ENCODE results near the gene RAP1GAP2. TPM values are rescaled to one million over a fixed set of nuclear protein-coding genes. Genes with fewer than 3 reads are reported as not detected.
"Not testable (repeated sequence)": the region's sequence is repeated elsewhere in the genome, so short reads cannot be mapped to it uniquely, and the experiment has no call there.

RAP1GAP2 gene
- total RNA-seq, 1 donor from 2014 or later = 17.0 TPM

- no peaks in the 10 kb centered on the region for H3K36me3 ChIP-seq
- intact Hi-C loops (cut with DNase I) = no loop called here
- no peak overlapping the region for H3K27ac ChIP-seq
- H3K4me1 ChIP-seq = no peaks in the 10 kb centered on the region
- no peak overlapping the region for H3K4me3 ChIP-seq
- ATAC-seq (no peak), DNase-seq (peak; percentile 59)
- H3K27me3 ChIP-seq (ENCODE audit: low read depth) = peaks cover 26% of the 10 kb centered on the region
- H3K9me3 ChIP-seq = no peaks in the 10 kb centered on the region
- no peak for TF ChIP-seq CTCF (IDR thresholded peaks at IDR 0.05)
Measured at GRCh38 chr17:2782055-2782454, 14.2 kb upstream of the RAP1GAP2 start.

- Histone ChIP-seq H3K27me3 (ENCODE audit: low read depth) (peaks cover 15% of the 10 kb centered on the region), H3K4me3 (no peak overlapping the region), H3K36me3 (no peaks in the 10 kb centered on the region), H3K27ac (no peak overlapping the region), H3K9me3 (no peaks in the 10 kb centered on the region), H3K4me1 (no peaks in the 10 kb centered on the region)
- no peak for ATAC-seq
- DNase-seq = no peak
- no peak for TF ChIP-seq CTCF (IDR thresholded peaks at IDR 0.05)
- intact Hi-C loops (cut with DNase I) = no loop called here
Measured at GRCh38 chr17:2783310-2784030, 12.8 kb upstream of the RAP1GAP2 start.

- ATAC-seq (no peak), DNase-seq (no peak)
- Histone ChIP-seq H3K36me3 (no peaks in the 10 kb centered on the region), H3K9me3 (no peaks in the 10 kb centered on the region), H3K27me3 (ENCODE audit: low read depth) (peaks cover 8% of the 10 kb centered on the region), H3K27ac (no peak overlapping the region), H3K4me1 (no peaks in the 10 kb centered on the region), H3K4me3 (no peak overlapping the region)
- TF ChIP-seq CTCF (IDR thresholded peaks at IDR 0.05) = no peak
- intact Hi-C loops (cut with DNase I) = no loop called here
Measured at GRCh38 chr17:2784864-2785263, 11.4 kb upstream of the RAP1GAP2 start.

GRCh38 chr17:2785376-2785775 lies 10.9 kb upstream of the RAP1GAP2 start:
- H3K4me3 ChIP-seq; H3K9me3 ChIP-seq; H3K36me3 ChIP-seq; ATAC-seq; DNase-seq; H3K4me1 ChIP-seq; H3K27ac ChIP-seq; intact Hi-C loops (cut with DNase I); H3K27me3 ChIP-seq (ENCODE audit: low read depth): not testable (repeated sequence)

GRCh38 chr17:2786176-2786881 lies 9.9 kb upstream of the RAP1GAP2 start:
- Histone ChIP-seq H3K4me3 (no peak overlapping the region), H3K4me1 (peaks cover 8% of the 10 kb centered on the region), H3K36me3 (no peaks in the 10 kb centered on the region), H3K27ac (no peak overlapping the region), H3K9me3 (no peaks in the 10 kb centered on the region), H3K27me3 (ENCODE audit: low read depth) (peaks cover 9% of the 10 kb centered on the region)
- DNase-seq (peak; percentile 90), ATAC-seq (peak; percentile 94 to 96)
- intact Hi-C loops (cut with DNase I) = no loop called here
- peak; percentile 73 for TF ChIP-seq CTCF (IDR thresholded peaks at IDR 0.05)

GRCh38 chr17:2789700-2790099 lies 6.5 kb upstream of the RAP1GAP2 start:
- Histone ChIP-seq H3K27me3 (ENCODE audit: low read depth) (peaks cover 14% of the 10 kb centered on the region), H3K9me3 (no peaks in the 10 kb centered on the region), H3K4me3 (no peak overlapping the region), H3K36me3 (no peaks in the 10 kb centered on the region), H3K27ac (no peak overlapping the region), H3K4me1 (peaks cover 17% of the 10 kb centered on the region)
- ATAC-seq (no peak), DNase-seq (no peak)
- intact Hi-C loops (cut with DNase I) = no loop called here
- no peak for TF ChIP-seq CTCF (IDR thresholded peaks at IDR 0.05)

All from lower lobe of right lung (tissue), 2 donors.